Stimulated activated CD4-positive, alpha-beta T cell treated with anti-CD3 and anti-CD28 coated beads, Interleukin-1b, Interleukin-23, amount 100 ng/mL, for 1 hour (primary cell): ENCODE data around the gene PTPRN2.

Source experiments
- DNase-seq, 2 donors: peaks; one replicate each; pipeline ENCODE4 v3.0.0-alpha.2; 2020; ENCODE audit warnings: low read depth in 2 of 2

PTPRN2 gene

GRCh38 chr7:157890921-157891401 is 696.7 kb downstream of the PTPRN2 start:
- DNase-seq: no peak

GRCh38 chr7:157889480-157889879 is 698.1 kb downstream of the PTPRN2 start:
- DNase-seq: no peak

DNA sequence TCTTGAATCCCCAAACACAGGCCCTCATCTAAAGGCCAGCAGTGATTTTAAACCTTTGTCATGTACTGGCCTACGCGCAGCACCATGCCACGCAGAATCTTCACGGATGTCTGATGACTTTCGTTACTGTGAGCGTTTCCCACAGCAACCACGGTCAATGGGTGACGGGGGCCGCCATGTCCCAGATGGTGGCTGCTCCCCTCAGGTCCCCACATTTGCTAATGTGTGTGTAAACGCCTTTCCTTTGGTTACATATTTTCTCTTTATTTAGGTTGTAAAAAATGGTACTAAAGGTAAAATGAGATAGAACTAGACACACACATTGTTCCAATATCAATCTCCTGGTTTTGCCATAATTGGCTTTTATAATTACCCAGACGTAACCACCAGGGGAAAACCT is 699.0 kb downstream of the PTPRN2 start:
- DNase-seq: no peak

- DNase-seq: no peak
These were observed 700.2 kb downstream of the PTPRN2 start for GRCh38 chr7:157887400-157887799.

DNA sequence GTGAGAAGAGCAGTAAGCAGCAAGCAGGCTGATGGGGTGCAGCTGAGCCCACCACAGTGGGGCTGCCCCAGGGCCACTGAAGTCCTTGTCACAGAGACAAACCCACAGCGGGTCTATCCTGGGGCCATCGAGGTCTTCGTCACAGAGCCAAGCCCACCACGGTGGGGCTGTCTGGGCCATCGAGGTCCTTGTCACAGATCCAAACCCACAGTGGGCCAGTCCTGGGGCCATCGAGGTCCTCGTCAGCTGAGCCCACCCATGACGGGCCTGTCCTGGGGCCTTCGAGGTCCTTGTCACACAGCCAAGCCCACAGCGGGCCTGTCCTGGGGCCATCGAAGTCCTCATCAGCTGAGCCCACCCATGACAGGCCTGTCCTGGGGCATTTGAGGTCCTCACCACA is 700.9 kb downstream of the PTPRN2 start:
- no peak for DNase-seq

- DNase-seq: no peak
These were observed 701.4 kb downstream of the PTPRN2 start for GRCh38 chr7:157886266-157886665.

DNA sequence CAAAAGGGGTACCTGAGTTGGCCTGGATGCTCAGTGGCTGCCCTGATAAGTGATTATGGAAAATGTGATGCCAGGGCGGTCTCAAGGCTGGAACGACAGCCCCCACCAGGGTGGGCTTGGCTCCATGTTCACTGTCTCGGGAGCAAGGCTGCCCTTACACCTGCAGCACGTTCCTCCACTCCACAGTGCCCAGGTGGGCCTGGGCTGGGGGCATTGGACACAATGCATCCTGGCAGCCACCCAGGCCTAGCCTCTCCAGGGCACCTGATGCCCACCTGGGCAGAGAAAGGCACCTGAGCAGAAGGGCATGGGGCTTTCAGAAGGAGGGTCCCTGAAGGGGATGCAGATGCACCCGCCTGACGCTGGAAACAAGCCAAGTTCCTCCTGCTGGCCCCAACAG is 702.5 kb downstream of the PTPRN2 start:
- DNase-seq: no peak

GRCh38 chr7:157884461-157885062 is 703.1 kb downstream of the PTPRN2 start:
- no peak for DNase-seq

DNA sequence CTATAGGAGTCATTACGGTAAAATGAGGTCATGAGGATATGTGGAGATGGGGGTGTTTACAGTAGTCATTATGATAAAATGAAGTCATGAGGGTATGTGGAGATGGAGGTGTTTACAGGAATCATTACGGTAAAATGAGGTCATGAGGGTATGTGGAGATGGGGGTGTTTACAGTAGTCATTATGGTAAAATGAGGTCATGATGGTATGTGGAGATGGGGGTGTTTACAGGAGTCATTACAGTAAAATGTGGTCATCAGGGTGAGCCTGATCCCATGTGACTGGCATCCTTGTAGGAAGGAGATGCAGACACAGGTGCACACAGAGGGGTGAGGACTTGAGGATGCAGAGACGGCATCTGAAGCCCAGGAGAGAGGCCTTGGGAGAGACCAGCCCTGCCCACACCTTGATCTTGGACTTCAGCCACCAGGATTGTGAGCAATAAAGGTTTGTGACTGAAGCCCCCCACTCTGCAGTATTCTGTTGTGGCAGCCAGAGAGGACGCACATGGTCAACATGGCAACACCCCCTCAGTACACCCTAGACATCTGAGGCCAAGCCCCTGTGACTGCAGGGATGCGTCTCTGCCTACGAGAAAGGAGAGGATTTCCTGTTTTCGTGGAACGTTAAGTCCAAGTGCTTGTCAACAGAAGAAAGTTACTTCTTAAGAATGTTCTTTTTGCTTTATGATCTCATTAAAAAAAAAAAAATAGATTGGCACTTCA is 706.4 kb downstream of the PTPRN2 start:
- DNase-seq: no peak

DNA sequence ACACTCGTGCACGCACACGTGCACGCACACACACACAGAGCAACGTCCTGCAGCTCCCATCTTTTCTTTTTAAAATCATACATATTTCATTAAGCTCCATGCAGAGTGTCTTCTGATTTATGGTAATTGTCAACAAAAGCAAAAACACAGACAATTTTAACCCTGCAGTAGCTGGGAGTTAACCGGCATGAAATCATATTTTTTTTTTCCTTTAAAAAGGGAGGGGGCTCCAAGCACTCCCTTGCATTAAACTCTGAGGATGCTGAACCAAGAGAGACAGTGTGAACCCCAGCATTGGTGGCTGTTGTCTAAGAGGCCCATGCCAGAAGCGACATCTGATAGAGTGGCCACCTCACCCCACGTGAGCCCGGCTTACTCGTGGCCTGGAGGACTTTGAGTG is 708.2 kb downstream of the PTPRN2 start:
- no peak for DNase-seq

- no peak for DNase-seq
These were observed 710.1 kb downstream of the PTPRN2 start for GRCh38 chr7:157877298-157878090.

DNA sequence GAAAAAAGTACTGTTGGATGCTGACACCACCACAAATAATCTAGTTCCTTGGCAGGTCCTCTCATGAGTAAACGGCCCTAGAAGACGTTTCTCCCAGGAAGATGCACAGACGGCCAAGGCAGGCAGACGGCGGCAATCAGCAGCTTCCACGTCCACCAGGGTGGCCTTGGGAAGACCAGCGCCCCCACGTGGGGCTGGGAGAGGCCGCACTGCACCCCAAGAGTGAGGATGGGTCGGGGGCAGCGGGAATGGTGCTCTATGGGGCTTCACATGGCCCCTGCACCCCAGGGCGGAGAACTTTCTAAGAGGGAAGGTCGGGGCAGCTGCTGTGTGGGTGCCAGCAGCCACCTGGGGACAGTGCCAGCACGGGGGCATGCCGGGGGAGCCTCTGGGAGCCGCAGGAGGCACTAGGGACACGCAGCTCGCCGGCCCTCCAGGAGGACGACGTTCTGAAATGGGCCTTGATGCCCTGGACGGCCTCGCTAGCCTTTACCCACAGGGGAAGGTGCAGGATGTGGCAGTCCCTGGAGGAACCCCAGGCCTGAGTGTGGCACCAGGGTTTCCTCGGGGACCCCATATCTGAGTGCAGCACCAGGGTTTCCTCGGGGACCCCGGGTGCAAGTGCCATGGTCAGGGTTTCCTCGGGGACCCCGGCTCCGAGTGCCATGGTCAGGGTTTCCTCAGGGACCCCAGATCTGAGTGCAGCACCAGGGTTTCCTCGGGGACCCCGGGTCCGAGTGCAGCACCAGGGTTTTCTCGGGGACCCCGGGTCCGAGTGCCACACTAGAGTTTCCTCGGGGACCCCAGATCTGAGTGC is 710.9 kb downstream of the PTPRN2 start:
- no peak for DNase-seq

GRCh38 chr7:157875230-157876179 is 712.1 kb downstream of the PTPRN2 start:
- peak; percentile 27 to 35 for DNase-seq

DNA sequence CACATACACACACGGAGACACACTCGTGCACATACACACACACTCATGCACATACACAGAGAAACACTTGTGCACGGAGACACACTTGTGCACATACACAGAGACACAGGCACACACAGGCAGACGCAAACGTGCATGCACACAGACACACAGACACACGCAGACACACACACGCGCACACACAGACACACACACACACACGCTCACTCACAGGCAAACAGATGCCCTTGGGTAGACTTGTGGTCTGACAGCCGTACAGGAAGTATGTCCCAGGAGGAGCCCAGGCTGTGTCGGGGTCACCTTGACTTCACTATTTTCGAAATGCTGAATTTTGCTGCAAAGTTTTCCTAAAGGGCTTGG is 712.8 kb downstream of the PTPRN2 start:
- no peak for DNase-seq

DNA sequence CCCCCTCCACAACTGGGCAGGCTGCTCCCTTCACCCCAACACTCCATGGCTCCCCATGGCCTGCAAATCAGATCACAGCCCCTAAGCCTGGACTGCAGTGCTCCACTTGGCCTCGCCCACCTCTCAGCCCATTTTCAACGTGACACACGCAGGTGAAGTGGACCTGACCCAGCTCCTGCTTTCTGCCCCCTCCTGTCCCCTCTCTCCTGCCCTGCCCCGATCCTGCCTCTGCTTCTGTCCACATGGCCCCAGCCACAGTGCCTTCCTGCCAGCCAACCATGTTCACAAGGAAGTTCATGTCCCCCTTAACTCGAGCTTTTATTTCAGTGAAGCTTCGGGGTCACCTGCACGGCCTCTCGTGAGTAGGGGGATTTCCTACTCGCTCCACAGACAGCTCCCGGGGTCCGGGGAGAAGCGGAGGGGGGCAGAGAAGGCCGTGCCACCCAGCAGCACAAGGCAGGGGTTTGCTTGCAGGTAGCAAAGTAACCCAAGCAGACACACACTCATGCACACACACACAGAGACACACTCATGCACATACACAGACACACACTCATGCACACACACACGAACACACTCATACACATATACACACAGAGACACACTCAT is 713.3 kb downstream of the PTPRN2 start:
- DNase-seq: no peak

DNA sequence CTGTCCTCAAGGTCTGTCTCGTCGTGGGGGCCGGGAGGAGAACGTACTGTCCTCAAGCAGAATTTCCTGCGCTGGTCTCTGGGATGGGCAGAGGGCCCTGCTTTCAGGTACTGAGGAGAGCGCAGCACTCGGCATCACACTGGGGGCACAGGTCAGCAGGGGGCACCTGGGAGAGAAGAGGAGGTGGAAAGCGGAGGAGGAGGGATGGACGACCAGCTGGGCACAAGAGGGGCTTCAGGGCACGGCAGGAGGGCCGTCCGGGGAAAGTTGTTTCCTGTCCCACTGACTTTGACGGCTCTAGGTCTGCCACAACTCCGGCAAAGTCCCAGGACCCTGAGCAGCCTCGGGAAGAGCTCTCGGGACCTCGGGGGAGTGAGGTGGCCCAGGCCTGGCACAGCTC is 714.0 kb downstream of the PTPRN2 start:
- no peak for DNase-seq

DNA sequence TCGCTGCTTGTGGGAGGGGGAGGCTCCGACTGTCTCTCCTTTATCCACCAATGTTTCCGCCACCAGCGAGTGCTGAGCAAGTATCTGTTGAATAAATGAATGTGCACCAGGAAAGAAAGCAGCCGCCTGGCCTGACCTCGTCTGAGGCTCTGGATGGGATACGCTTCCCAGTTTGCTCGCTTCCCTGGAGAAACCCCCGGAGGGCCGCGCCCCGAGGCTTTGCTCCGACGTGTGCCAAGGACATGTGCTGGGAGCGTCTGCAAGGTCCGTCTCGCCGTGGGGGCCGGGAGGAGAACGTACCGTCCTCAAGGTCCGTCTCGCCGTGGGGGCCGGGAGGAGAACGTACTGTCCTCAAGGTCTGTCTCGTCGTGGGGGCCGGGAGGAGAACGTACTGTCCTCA is 714.4 kb downstream of the PTPRN2 start:
- DNase-seq: no peak

DNA sequence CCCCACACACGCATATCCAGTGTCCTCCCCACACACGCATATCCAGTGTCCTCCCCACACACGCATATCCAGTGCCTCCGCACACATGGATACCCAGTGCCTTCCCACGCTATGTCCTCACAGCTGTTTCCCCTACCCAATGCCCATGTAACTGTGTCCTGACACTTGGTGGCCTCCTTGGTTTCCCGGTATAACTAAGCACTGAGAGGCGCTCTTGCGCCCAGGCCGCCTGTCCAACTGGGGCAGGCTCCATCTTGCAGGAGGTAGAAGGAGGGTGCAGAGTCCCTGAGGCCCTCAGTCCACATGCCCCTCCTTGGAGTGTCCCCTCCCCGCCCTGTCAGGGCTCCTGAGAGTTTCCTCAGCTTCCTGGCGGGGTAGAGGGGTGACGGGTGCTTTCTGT is 715.2 kb downstream of the PTPRN2 start:
- DNase-seq: no peak

- DNase-seq: no peak
These were observed 715.9 kb downstream of the PTPRN2 start for GRCh38 chr7:157871681-157872080.

- DNase-seq: no peak
These were observed 716.9 kb downstream of the PTPRN2 start for GRCh38 chr7:157870644-157871290.
